ENCODE measurements around the gene NAT10.
"Not testable (repeated sequence)": the region's sequence is repeated elsewhere in the genome, so short reads cannot be mapped to it uniquely, and the experiment has no call there.

Gene NAT10

GRCh38 chr11:34178209-34178821, 72.9 kb downstream of the NAT10 start:
- CTCF ChIA-PET = interaction anchor here (0.6 to 13.8 kb wide), 6 partner anchors 8 to 315 kb away, joined by 3 to 258 read pairs (median 6); partner anchors contain the start of gene ABTB2
- no peak for DNase-seq (ENCODE audit: low read depth, low spot score)
- POLR2A ChIA-PET = no interaction called here
- no peak for TF ChIP-seq CTCF (IDR thresholded peaks at IDR 0.05; ENCODE audit: insufficient read depth, low read length, missing control alignments)
- no peak overlapping the region for H3K4me3 ChIP-seq (ENCODE audit: low read depth, low read length)

DNA sequence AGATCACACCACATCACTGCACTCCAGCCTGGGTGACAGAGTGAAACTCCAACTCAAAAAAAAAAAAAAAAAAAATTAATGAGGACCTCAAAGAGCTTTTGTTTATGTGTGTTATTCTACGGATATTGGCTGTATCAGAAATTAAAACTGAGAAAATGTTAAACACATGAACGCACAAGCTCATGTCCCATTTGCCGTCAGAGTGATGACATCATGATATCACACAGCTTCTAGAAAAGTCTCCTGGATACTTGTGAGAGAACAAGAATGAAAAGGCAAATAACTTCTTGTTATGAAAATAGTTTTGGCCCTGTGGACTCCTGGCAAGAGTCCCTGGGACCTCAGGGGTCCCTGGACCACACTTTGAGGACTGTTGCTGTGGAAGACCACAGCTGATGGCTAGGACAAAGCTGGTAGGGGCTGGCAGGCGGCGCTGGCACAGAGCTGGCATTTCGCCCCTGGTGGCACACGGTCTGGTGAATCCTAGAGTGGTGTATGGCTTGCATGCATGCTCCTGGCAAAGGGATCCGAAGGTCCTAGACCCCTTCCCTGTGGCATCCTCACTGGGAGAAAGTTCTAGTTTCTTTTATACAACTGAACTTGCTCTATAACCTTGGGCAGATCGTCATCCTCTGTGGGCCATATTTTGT, 73.7 kb downstream of the NAT10 start:
- no peak for TF ChIP-seq CTCF (IDR thresholded peaks at IDR 0.05; ENCODE audit: insufficient read depth, low read length, missing control alignments)
- CTCF ChIA-PET = interaction anchor here (0.8 to 13.8 kb wide), 6 partner anchors 8 to 314 kb away, joined by 3 to 258 read pairs (median 6); partner anchors contain the start of gene ABTB2
- DNase-seq (ENCODE audit: low read depth, low spot score) = no peak
- POLR2A ChIA-PET = no interaction called here
- no peak overlapping the region for H3K4me3 ChIP-seq (ENCODE audit: low read depth, low read length)

DNA sequence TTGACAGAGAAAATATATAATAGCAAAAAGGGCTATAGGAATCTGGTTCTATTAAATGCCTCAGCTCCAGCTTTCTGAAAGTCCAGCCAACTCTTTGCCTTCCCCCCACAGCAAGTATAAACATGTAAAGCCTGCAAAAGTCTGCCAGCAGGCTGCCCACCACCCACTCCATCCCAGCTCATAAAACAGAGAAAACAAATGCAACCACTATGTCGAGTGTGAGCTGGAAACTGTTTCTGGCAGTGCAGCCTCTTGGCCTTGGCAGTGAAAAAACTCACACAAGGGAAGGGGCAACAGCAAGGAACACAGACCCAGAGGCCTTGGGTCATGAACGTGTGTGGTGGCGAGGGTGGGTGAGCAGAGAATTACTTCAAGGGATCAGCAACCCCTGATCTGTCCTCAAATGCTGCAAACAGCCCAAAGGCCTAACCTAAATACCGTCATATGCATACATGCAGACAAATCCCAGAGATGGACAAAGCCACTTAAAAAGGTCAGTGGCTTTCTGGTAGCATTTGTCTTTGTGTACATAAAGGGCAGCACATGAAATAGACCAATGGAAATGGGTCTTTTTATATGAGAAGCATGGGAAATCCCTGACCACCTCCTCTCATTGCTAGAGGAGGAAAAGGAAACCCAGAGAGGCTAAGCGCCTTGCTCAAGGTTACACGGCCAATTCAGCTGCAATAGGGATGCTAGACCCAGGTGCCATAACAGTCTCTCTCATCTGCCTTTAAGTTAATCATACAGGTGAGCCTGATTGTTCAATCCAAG, 74.8 kb downstream of the NAT10 start:
- ChIA-PET POLR2A (no interaction called here), CTCF (interaction anchor here (1.1 to 13.8 kb wide), 5 partner anchors 13 to 312 kb away, joined by 3 to 258 read pairs (median 6); partner anchors contain the start of gene ABTB2)
- DNase-seq (ENCODE audit: low read depth, low spot score) = no peak
- H3K4me3 ChIP-seq (ENCODE audit: low read depth, low read length) = no peak overlapping the region
- no peak for TF ChIP-seq CTCF (IDR thresholded peaks at IDR 0.05; ENCODE audit: insufficient read depth, low read length, missing control alignments)

- CTCF ChIA-PET = interaction anchor here (1.2 to 13.8 kb wide), 4 partner anchors 13 to 184 kb away, joined by 3 to 258 read pairs (median 98); partner anchors contain the start of gene ABTB2
- H3K4me3 ChIP-seq (ENCODE audit: low read depth, low read length); POLR2A ChIA-PET; DNase-seq (ENCODE audit: low read depth, low spot score): not testable (repeated sequence)
Observed at GRCh38 chr11:34180814-34181165, 75.4 kb downstream of the NAT10 start.

- ChIA-PET CTCF (interaction anchor here (1.2 to 13.8 kb wide), 3 partner anchors 13 to 183 kb away, joined by 3 to 258 read pairs (median 193); partner anchors contain the start of gene ABTB2), POLR2A (no interaction called here)
- DNase-seq (ENCODE audit: low read depth, low spot score) = no peak
Observed at GRCh38 chr11:34181251-34181650, 75.8 kb downstream of the NAT10 start.

More at GRCh38 chr11:34181251-34181650, 75.8 kb downstream of the NAT10 start:
- TF ChIP-seq CTCF (IDR thresholded peaks at IDR 0.05; ENCODE audit: insufficient read depth, low read length, missing control alignments) = no peak
- no peak overlapping the region for H3K4me3 ChIP-seq (ENCODE audit: low read depth, low read length)

Measured in AG04449 (cell line).